AG08396 (cell line): ENCODE results near the gene EVL.

ENCODE experiments used
- DNase-seq: peaks from one replicate; pipeline ENCODE4 v3.0.0; 2012; ENCODE audit warnings: low spot score, mixed read lengths

Gene EVL

DNA sequence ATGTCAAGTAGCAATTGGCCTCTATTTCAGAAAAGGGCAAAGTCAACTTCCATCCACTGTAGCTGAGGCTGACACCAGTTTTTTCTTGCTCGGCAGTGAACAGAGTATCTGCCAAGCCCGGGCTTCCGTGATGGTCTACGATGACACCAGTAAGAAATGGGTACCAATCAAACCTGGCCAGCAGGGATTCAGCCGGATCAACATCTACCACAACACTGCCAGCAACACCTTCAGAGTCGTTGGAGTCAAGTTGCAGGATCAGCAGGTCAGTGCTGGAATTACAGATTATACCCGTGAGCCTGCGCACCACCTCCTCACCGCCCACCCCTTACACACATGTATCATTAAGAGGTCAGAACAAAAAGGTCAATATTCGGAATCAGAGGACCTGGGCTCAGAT is 19.4 kb downstream of the EVL start:
- DNase-seq = no peak

- DNase-seq = no peak
These were observed 20.2 kb downstream of the EVL start for GRCh38 chr14:100085462-100085861.

- no peak for DNase-seq
These were observed 21.1 kb downstream of the EVL start for GRCh38 chr14:100086361-100086760.

DNA sequence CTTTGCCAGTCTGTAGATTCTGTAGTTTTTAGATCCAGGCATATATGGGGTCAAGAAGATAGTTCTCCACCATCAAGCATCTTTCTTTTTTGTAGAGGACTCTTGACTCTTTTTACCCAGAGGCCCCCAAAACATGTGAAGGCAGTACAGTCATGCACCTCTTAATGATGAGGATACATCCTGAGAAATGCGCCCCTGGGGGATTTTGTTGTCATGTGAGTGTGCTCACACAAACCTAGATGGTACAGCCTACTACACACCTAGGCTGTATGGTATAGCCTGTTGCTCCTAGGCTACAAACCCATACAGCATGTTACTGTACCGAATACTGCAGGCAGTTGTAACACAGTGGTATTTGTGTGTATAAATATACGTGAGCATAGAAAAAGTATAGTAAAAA is 23.0 kb downstream of the EVL start:
- no peak for DNase-seq

DNA sequence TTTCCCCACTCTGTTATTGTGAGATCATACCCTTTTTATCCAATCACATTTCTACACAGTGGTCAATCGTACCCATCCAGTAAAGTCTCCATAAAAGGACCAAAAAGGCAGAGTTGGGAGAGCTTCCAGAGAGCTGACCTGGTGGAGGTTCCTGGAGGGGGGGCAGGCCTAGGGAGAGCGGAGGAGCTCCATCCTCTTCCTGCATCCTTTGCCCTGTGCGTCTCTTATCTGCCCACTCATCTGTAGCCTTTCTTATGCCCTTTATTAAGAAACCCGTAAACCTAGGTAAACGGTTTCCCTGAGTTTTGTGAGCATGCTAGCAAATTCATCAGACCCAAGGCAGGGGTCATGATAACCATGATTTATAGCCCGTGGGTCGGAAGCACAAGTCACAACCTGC is 26.2 kb downstream of the EVL start:
- DNase-seq = no peak

- no peak for DNase-seq
These were observed 27.6 kb downstream of the EVL start for GRCh38 chr14:100092832-100093231.

DNA sequence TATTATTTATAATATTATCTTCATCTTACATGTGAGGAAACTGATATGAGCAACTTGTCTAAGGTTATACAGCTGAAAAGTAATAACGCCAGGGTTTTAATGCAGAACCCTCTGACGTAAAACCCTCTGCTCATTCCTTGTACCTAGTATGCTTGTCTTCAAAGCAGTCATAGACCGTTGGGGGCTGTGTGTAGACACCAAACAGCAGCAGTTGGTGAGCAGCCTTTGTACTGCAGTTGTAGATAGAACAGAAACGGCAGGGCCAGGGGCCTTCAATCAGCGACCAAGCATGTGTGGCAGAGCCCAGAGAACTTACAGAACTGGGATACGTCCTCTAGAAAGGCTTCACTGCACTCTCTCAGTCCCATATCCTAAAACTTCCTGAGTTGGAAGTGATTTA is 28.1 kb downstream of the EVL start:
- DNase-seq = no peak

GRCh38 chr14:100096656-100097055 is 31.4 kb downstream of the EVL start:
- no peak for DNase-seq

GRCh38 chr14:100098171-100098570 is 32.9 kb downstream of the EVL start:
- DNase-seq = no peak

DNA sequence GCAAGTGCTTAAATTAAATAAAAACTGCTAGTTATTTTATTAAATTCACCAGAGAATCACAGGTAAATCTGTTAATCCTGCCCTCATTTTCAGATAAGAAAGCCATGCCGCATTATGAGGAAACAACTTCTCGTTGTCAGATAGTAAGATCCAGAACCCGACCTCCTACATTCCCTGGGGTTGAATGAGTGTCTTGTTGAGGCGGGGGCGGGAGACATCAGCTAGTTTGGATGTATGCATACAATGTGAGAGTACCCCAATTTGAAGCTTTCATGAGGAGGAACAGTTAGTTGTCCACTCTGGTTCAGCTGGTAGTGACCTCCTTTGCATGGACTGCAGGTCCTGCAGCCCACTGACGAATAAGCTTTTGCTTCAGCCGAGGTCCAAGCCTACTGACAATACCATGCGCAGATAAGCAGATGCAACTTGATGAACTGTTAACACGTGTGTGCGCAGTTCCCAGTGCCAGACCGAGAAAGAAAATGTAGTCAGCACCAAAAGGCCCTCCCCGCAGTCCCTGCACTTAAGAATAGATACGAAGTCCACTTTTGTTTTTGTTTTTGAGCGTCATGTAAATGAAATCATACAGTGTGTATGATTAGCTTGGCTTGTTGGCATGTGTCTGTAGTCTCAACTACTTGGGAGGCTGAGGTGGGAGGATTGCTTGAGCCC is 34.9 kb downstream of the EVL start:
- DNase-seq = no peak

DNA sequence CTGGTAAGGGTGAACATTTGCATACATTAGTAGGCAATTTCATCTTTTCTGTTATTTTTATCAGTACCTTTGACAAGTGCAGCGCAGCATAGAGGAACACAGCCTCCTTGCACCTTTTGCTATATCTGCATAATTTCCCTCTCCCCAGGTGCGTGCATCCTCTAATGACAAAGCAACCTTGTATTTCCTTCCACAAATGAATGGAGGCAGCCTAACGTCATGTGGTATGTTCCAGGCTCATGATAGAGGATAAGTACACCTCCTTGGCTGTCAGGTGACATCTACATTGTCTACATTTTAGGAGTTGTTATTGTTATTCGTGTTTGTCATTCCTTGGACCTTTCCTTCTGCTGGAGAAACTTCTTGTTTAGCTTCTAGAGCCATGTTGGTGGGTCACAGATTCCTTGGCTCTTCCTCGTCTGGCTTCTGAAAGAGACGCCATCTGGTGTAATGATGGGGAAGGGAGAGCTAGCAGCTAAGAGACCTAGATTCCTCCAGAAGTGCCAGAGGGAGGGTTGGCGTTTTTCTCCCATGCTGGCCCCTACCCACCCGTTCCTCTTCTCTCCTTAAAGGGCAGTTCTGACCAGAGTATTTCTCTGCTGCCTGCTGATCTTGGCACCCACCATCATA is 37.0 kb downstream of the EVL start:
- no peak for DNase-seq

- DNase-seq = no peak
These were observed 38.2 kb downstream of the EVL start for GRCh38 chr14:100103250-100104005.

- DNase-seq = no peak
These were observed 38.8 kb downstream of the EVL start for GRCh38 chr14:100104006-100104352.

DNA sequence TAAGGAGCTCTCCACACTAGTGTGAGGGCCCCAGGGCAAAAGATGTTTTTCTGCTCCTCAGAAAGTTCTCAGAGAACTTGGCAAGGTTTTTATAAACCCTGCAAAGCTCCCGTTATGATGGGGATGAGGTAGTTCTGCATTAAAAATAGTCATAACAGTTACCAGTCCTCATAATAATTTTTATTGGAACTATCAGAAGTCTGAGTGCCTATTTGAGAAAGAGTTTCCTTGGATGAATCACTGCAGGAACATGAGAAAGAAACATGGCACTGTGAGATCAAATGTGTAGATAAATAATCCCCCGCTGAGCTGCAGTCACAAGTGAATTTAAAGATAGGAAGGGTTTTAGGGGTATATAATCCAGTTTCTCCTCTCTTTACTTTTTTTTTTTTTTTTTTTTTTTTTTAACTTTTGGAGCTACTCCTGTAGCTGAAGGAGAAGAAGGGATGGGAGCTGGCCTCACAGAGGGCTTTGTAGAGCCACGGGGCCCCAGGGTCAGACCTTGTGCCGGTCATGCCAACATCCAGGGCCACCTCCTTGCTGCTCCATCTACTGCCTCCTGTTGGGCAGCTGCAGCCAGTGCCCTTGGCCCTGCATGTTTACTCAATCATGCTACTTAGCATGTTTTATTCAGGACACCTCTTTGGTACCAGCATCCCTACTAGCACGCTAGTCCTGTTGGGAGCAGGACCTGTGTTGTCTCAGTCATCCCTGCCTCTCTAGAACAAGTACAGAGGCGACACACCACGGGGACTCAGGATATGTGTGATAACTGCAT is 39.5 kb downstream of the EVL start:
- no peak for DNase-seq

DNA sequence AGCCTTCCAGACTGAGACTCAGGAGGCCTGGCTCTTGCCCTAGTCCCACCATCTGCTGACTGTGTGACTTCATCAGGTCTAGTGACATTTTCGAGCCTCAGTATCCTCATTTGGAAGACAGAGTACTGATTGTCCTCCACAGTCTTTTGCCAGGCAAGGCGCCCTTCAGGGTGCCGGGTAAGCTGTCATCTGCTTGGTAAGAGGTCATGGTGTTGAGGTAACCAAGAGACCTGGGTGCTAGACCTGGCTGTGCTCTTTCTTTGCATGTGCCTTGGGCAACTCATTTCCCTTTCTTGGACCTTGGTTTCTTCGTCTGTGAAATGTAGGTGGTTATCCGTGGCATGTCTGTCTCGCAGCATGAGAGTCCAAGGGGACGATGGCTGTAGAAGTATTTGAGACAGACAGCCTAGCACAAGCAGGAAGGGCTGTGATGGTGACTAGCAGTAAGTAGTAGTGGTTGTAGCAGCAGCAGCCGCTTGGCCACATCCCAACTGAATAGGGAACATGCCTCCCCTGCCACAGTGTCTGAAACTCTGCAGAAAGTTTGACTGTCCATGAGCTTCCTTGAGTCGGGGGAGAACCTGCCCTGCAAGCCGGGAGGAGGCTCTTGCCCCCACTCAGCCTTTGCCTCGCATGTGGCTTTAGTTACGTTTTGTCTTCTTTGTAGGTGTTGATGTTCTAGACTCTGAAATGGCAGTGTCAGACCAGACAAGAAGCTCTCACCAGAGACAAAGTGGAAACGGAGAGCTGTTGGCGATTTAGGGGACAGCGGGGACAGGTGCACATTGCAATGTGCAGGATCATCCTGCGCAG is 40.3 kb downstream of the EVL start:
- no peak for DNase-seq

DNA sequence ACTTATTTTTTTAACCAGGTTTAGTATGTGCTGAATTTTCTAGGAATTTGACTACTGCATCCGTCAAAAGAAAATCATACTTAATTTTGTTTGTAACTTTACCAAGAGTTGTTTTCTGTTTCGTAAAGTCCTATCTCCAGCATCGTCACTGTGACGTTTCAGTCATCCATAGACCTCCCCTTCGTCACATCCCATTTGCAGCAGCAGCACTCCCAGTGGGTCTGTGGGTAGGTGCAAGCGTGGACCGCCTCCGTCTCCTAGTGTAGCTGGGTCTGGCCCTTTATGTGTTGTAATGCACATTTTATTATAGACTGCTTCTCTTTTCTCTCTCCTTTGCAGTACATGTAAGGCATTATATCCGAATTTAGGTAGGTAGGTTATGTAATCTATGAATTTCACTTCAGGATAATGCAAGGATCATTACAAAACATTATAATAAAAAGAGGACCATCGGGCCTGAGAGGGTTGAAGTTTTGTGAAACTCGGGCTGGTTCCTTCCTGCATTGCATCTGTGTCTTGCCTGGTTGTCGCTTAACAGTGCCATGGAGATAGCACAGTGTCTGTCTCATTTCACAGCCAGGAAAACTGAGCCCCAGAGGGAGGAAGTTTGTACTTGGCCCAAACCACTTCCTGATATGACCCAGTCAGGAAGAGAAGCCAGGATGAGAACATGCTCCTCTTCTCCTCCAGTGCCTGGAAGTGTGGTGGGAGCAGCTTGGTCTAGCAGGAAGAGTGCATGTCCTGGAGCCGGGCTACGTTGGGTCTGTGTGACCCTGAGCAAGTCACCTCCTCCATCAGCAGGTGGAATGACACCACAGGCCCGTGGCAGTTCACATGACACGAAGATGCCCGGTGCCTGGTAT is 41.3 kb downstream of the EVL start:
- no peak for DNase-seq

GRCh38 chr14:100107236-100107635 is 42.0 kb downstream of the EVL start:
- no peak for DNase-seq

DNA sequence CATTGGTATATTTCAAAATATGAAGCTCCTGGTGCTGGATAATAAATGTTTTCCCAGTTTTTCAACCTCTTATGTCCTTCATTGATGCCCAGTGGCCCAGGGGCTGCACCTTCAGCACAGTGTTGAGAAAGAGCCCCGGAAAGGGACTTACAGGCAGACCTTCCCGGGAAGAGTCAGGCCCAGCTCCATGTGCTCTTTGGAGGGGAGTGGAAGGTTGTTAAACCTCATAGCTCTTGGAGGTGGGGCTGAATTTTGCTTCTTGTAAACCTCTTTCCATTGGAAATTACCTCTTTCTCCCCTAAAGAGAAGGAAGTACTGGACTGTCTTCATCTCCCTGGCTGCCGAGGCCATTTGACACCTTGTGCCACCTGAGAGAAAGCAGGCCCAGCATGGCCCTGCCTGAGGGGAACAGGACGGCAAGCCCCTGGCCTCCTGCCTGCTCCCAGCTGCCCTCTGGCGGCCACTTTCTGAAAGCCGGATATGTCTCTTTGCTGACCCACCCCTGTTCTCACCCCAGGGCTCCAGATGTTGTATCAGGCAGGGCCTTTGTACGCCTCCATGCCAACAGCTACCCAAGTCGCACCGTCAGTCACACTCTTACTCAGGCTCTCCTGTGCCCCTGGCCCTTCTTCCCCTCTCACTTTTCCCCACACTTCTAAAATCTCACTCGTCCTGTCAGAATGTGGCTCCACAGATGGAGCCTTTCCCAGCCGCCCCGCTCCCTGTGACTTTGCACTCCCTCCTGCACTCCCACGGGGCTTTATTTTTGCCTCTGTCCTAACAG is 43.0 kb downstream of the EVL start:
- DNase-seq = peak; percentile 85

DNA sequence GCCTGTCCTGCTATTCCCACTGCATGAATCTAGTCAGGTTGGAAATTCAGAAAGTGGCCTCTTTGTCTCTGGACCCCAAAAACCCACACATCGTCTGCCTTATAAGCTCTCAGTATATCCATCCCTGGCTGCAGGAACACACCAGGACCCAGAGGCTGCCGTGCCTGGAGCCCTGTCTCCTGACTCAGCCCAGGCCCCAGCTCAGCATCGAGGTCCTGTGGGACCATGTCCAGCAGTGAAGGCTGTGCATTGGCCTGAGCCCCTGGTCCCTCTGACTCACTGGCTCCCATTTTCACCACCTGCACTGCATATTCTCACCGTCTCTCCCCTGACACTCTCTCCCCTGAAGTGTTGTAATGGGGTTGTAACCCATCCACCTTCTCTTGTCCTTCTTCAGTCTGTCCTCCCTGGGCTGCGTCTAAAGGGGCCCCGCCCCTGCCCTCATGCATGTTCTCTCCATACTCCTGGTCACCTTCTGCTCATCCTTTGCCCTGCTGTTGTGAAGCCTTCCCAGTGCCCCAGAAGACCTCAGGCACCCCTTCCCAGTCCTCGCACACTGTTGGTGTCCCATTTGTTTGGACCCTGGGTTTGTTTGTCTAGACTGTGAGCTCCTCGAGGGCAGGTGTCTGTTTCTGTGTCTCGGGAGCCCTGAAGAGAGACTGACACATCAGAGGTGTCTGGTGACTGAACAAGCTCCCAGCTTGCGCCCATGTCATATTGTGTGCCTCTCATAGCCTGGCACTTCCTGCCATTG is 43.8 kb downstream of the EVL start:
- no peak for DNase-seq
